Coronary artery (tissue), 2 donors: Measurements from ENCODE around the gene EPHB2.

ENCODE experiments used
- DNase-seq: peaks from one replicate; pipeline ENCODE4 v3.0.0-alpha.2; 2017; ENCODE audit warnings: low spot score
- H3K27ac ChIP-seq, 2 donors: fragments of 200-600 bp; sonication (generic); one replicate each; pipeline ENCODE4 v1.5.1; 2016 to 2019
- H3K4me3 ChIP-seq: fragments of 200-600 bp; sonication (generic); 2 replicates; pipeline ENCODE4 v1.5.1; 2016; ENCODE audit warnings: mild to moderate bottlenecking, moderate library complexity
- CTCF ChIP-seq: fragments of 200-600 bp; sonication (generic); IDR thresholded peaks from one replicate; pipeline ENCODE4 v1.5.1; 2019; ENCODE audit warnings: antibody characterized with exemption

EPHB2 gene

DNA sequence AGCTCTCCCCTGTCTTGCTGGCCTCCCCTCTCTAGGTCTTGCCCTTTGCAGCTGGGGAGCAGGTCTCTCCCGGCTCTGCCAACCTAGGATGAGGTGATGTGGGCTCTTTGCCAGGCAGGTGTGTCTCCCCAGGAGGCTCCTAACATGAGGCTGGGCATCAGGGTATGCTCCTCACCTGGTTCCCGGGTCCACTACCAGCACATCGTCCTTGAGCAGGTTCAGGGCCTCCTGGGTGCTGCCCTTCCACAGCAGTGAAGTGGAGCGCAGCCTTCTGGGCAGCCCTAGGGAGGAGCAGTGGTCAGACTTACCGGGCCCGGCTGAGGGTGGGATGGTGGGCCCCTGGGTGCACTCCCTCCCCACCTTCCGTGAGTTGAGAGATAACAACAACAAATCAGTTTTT, 244.5 kb downstream of the EPHB2 start:
- no peak for DNase-seq
- Histone ChIP-seq H3K4me3 (no peak overlapping the region), H3K27ac (no peak overlapping the region)
- no peak for TF ChIP-seq CTCF

- Histone ChIP-seq H3K27ac (no peak overlapping the region), H3K4me3 (no peak overlapping the region)
- TF ChIP-seq CTCF = no peak
- DNase-seq = no peak
Measured at GRCh38 chr1:22957066-22957465, 246.4 kb downstream of the EPHB2 start.

GRCh38 chr1:22958556-22958955, 247.9 kb downstream of the EPHB2 start:
- H3K4me3 ChIP-seq = no peak overlapping the region
- no peak for DNase-seq
- TF ChIP-seq CTCF = no peak
- H3K27ac ChIP-seq = no peak overlapping the region

DNA sequence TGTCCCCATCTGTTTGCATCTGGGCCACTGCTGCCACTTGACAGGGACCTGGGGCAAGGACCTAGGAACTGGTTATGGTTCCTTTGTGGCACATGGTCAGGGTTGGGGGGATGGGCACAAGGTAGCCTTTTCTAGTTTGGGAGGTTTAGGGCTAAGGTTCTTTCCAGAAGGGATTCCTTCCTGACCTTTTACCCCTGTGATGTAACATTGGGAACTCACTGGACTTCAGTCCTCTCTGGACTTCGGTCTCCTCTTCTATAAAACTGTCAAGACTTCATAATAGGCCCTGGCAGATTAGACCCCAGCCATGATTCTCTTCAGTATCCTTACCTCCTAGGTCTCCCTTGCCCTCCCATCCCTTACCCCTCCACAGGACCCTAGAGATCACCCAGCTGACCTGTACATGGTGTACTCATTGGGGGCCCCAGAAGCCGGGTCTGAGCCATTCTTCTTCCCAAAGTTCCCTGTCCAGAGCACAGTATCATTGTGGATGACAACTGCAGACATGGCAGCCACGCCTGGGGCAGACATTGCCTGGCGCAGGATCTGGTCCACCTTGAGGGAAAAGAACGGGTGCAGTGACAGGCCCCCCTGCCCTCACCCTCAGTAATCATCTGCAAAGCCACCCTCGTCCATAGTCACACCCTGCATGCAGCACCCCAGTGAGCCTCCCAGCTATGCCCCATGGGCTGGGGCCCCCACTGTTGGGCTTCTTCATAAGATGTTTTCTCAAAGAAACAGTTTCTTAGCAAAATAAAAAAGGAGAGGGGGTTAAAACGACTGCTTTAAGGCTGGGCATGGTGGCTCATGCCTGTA, 249.1 kb downstream of the EPHB2 start:
- TF ChIP-seq CTCF = no peak
- H3K4me3 ChIP-seq = no peak overlapping the region
- DNase-seq = no peak
- no peak overlapping the region for H3K27ac ChIP-seq

GRCh38 chr1:22962558-22962957, 251.9 kb downstream of the EPHB2 start:
- H3K27ac ChIP-seq = no peak overlapping the region
- TF ChIP-seq CTCF = no peak

DNA sequence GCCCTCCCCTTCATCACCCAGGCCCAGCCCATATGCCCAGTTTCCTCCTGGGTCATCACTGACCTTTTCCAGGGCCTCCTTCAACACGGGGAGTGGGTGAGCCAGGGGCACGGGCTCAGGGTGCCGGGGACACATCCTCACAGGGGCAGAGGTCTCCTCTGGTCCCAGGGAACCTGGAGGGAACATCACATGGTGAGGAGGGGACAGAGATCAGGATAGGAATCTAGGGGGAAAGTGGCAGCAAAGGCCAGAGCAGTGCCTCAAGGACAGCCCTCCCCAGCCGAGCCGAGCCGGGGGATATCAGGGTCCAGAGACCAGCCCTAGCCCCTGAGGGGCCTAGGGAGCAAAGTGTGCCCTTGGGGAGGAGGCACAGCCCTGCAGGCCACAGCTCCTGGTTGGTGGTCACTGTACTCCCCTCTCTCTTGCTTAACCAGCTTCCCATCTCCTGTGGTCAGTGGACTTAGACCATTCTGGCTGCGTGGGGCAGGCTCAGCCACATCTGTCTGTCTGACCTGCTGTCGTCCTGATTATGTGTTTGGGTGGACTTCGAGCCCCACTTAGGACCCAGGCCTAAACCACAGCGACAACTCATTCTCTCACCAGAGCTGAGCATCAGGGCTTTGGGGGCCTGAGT, 252.5 kb downstream of the EPHB2 start:
- Histone ChIP-seq H3K27ac (no peak overlapping the region), H3K4me3 (no peak overlapping the region)
- no peak for TF ChIP-seq CTCF
- no peak for DNase-seq

More at GRCh38 chr1:22962558-22962957, 251.9 kb downstream of the EPHB2 start:
- DNase-seq = no peak
- H3K4me3 ChIP-seq = no peak overlapping the region

- no peak overlapping the region for H3K27ac ChIP-seq
- DNase-seq = no peak
- no peak overlapping the region for H3K4me3 ChIP-seq
- TF ChIP-seq CTCF = no peak
Measured at GRCh38 chr1:22966309-22966708, 255.7 kb downstream of the EPHB2 start.
